Astrocyte of the cerebellum (primary cell): ENCODE results near the gene TMEM63B.
"Not testable (repeated sequence)": the region's sequence is repeated elsewhere in the genome, so short reads cannot be mapped to it uniquely, and the experiment has no call there.

ENCODE experiments used
- DNase-seq: peaks from one replicate; pipeline ENCODE4 v3.0.0-alpha.2; 2011; ENCODE audit warnings: low read depth
- H3K4me3 ChIP-seq: 2 replicates; pipeline ENCODE4 v1.5.1; 2011; ENCODE audit warnings: mild to moderate bottlenecking, low read depth, low read length, moderate library complexity
- in situ Hi-C: cut with HindIII; loops from 2 replicates; pipeline ENCODE4 v1.10.0; 2017; ENCODE audit warnings: low sequenced_read_pairs
- TF ChIP-seq, protein P1 (sequence below): IDR thresholded peaks from 2 replicates; pipeline ENCODE4 v1.5.1; 2012; ENCODE audit warnings: low read length, low read depth, moderate library complexity, mild to moderate bottlenecking; ENCODE audit errors: missing control alignments

The TMEM63B gene

DNA sequence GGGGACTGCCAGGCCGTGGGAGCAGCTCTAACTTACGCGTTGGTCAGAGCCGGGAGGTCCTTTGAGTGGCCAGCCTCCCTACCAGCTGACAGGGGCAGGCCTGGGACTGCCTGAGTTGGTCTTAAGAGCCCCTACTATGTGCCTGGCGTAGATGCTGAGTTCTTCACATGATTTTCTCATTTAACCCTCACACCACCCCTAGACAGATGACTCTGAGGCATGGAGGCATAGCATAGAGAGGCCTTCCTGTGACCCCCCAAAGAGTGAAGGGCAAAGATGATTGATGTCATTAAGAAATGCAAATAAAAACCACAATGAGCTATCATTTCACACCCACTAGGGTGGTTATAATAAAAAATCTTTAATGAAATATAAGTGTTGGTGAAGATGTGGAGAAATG lies 36.9 kb upstream of the TMEM63B start:
- in situ Hi-C loops: no loop called here
- TF ChIP-seq, protein P1, sequence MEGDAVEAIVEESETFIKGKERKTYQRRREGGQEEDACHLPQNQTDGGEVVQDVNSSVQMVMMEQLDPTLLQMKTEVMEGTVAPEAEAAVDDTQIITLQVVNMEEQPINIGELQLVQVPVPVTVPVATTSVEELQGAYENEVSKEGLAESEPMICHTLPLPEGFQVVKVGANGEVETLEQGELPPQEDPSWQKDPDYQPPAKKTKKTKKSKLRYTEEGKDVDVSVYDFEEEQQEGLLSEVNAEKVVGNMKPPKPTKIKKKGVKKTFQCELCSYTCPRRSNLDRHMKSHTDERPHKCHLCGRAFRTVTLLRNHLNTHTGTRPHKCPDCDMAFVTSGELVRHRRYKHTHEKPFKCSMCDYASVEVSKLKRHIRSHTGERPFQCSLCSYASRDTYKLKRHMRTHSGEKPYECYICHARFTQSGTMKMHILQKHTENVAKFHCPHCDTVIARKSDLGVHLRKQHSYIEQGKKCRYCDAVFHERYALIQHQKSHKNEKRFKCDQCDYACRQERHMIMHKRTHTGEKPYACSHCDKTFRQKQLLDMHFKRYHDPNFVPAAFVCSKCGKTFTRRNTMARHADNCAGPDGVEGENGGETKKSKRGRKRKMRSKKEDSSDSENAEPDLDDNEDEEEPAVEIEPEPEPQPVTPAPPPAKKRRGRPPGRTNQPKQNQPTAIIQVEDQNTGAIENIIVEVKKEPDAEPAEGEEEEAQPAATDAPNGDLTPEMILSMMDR: no peak
- DNase-seq: no peak
- no peak overlapping the region for H3K4me3 ChIP-seq

DNA sequence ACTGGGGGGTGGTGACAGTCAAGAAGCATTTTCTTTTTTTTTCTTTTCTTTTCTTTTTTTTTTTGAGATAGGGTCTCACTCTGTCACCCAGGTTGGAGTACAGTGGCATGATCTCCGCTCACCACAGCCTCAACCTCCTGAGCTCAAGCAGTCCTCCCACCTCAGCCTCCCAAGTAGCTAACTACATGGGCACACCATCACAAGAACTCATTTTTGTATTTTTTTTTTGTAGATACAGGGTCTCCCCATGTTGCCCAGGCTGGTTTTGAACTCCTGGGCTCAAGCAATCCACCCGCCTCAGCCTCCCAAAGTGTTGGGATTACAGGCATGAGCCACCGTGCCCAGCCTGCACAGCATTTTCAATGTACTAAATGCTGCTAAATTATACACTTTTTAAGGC lies 36.0 kb upstream of the TMEM63B start:
- H3K4me3 ChIP-seq, DNase-seq, in situ Hi-C loops: not testable (repeated sequence)

DNA sequence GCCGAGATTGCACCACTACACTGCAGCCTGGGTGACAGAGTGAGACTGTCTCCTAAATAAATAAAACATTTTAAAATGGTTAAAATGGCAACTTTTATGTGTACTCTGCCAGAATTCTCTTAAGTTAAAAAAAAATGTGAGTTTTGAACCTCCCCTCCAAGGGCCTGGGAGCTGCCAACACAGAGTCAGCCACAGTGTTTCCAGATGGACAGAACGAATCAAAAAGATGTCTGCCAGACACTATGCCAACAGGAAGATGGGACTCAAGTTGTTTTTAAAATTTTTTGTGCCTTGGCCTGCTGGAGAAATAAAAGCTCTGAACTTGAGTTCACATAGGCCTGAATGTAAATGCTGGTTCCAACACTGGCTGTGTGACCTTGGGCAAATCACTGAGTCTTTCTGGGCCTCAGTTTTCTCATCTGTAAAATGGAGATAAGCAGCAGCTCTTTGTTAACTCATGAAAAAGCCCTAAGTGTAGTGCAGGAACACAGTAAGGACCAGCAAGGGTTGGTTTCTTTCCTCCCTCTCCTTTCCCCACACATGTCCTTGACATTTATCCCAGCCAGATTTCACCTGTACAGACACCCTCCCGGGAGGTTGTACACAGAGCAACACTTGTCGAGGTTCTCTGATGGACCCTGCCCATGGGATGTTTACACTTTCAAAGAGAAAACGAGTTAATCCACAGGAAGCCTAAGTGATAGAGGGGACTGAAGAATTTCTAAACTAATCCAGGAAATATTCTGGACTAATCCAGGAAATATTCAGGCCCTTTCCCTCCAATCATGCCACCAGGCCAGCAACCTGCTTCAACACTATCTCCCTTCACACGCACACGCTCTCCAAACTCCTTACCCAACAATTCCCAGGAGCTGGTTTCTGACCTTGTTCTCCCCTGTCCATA lies 35.1 kb upstream of the TMEM63B start:
- H3K4me3 ChIP-seq: no peak overlapping the region
- DNase-seq: no peak
- in situ Hi-C loops: no loop called here
- TF ChIP-seq, protein P1: no peak

DNA sequence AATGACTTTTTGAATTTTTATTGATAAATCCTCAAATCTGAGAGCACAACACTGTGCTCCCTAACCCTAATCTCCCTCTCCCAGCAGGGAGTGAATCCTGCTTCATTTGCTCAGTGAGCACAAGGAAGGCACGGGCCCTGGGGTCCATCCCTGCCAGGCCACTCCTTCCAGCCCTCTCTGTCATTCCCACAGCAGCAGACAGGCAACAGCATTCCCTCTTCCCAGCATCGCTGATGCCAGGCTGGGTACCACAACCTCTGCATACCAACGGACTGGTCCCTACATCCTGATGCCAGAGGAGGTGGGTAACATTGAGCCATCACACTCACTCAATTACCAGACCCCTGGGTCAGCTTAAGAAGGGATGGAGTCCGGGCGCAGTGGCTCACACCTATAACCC lies 34.3 kb upstream of the TMEM63B start:
- TF ChIP-seq, protein P1: no peak
- in situ Hi-C loops: no loop called here
- DNase-seq: no peak
- no peak overlapping the region for H3K4me3 ChIP-seq

DNA sequence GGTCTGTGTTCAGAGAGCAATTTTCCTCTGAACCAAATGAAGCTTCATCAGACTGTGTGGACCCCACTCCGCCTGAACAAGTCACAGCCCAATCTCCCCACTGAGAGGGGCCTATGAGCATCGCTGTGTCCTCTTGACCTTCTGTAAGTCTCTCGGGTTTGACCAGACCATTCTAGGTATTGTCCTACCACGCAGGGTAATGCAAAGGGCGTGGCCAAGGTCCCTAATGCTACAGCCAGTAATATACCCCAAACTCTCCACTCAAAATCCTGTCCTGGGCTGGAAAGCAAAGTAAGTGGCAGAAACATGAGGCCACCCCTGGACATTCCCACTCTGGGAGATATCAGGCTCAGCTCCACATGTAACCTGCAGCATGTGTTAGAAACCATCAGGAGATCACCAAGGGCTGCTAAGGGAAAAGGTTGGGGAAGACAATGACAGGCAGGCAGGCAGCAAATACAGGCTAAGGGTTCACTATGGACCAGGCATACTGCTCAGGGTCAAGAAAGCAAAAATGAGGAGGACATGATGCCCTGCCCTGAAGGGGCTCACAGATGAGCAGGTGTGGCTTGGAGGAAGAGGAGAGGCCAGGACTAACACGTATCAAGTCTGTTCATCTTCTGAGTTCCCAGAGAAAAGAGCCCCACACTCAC lies 33.5 kb upstream of the TMEM63B start:
- in situ Hi-C loops: no loop called here
- TF ChIP-seq, protein P1: no peak
- no peak for DNase-seq
- no peak overlapping the region for H3K4me3 ChIP-seq

DNA sequence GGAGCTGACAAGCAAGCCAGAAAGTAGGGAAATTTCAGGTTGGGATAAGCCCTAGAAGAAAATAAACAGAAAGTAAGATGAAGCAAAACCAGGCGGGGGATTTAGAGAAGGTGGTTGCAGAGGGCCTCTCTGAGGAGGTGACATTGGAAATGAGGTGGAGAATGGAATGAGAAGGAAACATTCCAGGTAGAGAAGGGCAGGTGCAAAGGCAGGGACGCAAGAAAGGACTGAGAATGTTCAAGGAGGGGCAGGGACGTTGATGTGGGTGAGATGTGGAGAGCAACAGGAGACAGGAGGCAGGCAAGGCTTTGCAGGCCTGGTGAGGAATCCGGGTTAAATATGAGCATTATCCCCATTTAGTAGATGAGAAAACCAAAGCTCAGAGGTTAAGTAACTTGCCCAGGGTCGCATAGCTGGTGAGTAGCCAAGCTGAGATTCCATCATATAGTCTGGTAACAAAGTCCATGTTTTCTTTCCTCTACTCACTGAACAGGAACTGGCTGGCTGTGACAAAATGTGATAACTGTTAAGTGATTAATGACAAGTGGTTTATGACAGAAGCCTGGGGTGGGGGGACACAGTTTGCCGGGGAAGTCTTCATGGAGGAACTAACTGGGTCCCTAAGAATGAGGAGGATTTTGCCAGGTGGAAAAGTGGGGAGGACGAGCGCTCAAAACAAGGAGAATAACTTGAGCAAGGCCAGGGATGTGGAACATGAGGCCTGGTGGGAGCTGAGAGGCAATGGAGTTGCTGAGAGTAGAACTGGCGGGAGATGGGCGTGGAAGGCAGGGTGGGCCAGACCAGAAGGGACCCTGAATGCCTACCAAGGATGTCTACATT lies 32.7 kb upstream of the TMEM63B start:
- in situ Hi-C loops: no loop called here
- no peak for DNase-seq
- H3K4me3 ChIP-seq: no peak overlapping the region
- TF ChIP-seq, protein P1: no peak

DNA sequence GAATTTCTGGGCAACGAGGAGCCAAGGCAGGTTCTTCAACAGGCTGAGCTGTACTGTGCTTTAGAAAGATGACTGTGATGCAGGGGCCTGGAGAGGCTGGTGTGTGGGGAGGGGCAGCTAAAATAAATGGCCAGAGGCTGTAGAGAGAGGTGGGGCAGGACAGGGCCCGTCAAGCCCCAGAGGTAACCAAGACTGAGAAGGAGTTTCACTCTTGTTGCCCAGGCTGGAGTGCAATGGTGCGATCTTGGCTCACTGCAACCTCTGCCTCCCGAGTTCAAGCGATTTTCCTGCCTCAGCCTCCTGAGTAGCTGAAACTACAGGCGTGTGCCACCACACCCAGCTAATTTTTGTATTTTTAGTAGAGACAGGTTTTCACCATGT lies 32.1 kb upstream of the TMEM63B start:
- DNase-seq, H3K4me3 ChIP-seq, in situ Hi-C loops: not testable (repeated sequence)
